GM18507 (cell line): ENCODE measurements around the gene LRRC8A.

Experiments used
- DNase-seq: peaks from one replicate; pipeline ENCODE4 v3.0.0; 2011; ENCODE audit warnings: low read depth; ENCODE audit not compliant: insufficient read length; ENCODE audit errors: extremely low spot score
- FAIRE-seq: peaks from 2 replicates; lab custom pipeline; 2011; peaks lifted over from hg19 to GRCh38; lab: Jason Lieb, UNC

The LRRC8A gene

GRCh38 chr9:128898382-128898781 is 16.4 kb downstream of the LRRC8A start:
- DNase-seq (no peak), FAIRE-seq (no peak)

DNA sequence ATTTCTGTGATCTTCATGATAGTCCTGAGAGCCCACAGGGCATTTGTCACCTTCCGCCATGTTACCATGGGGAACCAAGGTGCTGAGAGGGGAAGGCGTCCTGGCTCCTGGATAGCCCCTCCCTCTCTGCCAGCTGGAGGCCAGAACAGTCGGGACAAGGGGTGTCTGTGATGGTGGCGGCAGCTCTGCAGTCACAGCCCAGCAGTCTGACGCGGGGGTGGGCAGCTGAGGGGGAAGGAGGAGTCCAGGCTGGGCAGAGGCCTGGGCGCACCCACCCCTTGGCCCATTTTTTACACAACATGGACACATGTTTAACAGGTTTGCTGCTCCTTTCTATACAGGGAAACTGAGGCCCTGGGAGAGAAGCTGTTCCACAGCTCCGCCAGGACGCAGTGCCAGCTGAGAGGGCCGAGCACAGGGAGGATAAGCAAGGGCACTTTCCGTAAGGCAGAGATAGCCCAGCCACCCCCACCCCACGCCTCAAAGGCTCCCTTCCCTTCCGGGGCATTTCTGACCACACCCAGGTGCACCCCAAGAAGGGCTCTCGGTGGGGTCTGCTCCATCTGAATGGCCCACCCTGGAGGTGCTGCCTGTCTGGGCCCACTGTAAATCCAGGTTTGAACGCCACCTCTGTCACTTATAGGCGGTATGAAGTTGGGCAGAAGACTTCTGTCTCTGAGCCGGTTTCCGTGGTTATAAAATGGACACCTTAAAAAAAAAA is 17.1 kb downstream of the LRRC8A start:
- FAIRE-seq (no peak), DNase-seq (no peak)

GRCh38 chr9:128899566-128900322 is 17.8 kb downstream of the LRRC8A start:
- DNase-seq: no peak
- peak; percentile 50 for FAIRE-seq

DNA sequence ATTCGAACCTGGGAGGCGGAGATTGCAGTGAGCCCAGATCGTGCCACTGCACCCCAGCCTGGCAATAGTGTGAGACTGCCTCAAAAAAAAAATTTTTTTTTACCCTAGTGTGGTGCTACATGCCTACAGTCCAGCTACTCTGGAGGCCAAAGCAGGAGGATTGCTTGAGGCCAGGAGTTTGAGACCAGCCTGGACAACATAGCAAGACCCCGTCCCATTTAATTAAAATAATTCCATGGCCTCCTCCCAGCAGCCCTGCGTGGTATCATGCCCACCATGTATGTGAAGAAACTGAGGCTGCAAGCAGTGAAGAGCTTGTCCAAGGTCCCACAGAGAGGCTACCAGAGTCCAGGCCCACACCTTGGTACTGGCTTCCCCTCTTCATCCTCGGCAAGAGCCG is 19.4 kb downstream of the LRRC8A start:
- FAIRE-seq (no peak), DNase-seq (no peak)

DNA sequence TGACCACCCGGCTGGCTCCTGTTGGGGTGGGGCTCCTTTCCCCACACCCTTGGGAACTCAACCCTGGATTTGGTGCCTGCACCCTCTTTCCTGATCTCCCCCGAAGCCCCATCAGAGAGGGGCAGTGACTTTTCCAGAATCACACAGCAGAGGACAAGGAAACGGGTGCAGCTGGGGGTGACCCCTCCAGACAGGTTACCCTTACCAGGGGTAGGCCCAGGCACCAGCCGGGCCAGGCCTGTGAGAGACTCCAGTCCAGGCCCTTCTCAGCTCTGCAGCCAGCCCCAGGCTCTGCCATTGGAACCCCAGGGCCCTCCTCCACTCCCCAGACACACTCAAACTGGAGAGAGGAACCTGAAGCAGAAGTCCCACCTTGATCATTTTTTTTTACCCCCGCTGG is 19.9 kb downstream of the LRRC8A start:
- FAIRE-seq (no peak), DNase-seq (no peak)

DNA sequence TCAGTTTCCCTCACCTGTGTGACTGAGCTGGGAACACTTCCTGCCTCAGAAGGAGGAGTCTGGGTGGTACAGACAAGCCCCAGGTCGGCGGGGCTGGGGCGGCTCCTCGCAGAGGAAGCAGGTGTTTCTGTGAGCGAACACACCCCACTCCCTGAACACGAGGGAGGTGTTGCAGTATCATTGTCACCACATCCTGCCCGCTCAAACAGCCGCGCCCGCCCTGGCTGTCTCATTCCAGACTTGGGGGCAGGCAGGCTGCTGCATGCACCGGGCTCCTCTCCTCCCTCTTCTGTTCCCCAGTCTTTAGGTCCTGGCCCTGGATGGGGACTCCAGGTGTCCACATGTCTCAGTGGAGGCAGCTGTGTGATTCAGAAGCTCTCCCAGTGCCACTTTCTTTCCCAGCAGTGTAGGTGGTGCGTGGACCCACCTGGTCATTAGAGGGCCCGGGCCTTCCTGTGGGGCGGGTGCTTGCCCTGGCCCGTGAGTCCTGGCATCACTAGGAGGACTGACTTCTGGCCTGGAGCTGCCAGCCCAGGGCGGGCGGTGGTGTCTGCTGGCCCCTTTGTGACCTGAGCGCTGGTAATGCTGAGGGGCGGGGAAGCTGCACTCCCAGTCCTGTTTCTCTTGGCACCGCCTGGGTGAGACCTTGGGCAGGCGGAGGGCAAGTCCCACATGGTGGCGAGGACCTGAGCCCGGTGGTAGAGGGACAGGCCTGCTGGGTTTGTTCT is 20.6 kb downstream of the LRRC8A start:
- FAIRE-seq: peak; percentile 91
- DNase-seq: peak; percentile 60

GRCh38 chr9:128903079-128903461 is 21.1 kb downstream of the LRRC8A start:
- FAIRE-seq: no peak
- DNase-seq: no peak

DNA sequence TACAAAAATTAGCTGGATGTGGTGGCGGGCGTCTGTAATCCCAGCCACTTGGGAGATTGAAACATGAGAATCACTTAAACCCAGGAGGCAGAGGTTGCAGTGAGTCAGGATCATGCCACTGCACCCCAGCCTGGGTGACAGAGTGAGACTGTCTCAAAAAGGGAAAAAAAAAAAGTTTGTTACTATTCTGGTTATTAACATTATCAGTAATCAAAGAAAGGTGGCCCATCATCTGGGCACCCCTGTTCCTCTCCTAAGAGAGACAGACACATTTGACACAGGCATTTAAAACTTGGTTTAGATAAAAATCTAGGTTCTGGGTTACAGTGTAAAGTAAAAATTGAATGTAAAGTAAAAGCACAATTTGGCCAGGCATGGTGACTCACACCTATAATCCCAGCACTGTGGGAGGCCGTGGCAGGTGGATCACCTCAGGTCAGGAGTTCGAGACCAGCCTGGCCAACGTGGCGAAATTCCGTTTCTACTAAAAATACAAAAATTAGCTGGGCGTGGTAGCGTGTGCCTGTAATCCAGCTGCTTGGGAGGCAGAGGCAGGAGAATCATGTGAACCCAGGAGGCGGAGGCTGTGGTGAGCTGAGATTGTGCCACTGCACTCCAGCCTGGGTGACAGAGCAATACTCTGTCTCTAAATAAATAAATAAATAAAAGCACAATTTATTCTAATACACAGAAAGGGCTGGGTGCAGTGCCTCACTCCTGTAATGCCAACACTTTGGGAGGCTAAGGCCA is 22.1 kb downstream of the LRRC8A start:
- DNase-seq (no peak), FAIRE-seq (no peak)

DNA sequence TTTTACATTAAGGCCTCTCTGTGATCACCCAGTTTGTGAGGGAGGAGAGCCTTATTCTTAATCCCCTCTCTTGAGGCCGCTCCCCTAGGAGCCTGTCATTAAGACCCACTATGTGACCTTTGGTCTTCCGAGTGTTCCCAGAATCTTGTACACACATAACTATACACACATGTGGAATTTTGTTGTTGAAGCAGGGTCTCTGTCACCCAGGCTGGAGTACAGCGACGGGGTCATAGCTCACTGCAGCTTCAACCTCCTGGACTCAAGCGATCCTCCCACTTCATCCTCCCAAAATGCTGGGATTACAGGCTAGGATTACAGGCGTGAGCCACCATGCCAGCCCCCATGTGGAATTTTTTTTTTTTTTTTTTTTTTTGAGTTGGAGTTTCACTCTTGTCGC is 24.0 kb downstream of the LRRC8A start:
- FAIRE-seq: no peak
- no peak for DNase-seq

DNA sequence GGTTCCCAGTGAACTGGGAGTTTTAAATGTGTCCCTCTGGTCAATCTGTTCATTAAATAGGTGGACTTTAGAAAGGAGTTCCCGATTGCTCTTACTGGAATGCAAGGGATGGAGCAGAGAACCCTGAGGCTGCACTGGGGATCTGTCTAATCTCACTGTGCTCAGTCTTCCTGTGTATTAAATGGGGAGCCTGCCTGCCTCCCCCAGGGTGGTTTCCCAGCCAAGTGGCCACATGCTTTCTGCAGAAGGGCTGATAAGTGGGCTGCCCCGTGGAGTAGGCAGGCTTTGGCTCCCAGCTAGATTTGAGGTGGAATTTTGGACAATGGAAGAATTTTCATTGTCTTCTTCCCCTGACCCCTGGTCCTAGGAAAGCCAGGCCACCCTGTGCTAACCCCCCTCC is 24.8 kb downstream of the LRRC8A start:
- DNase-seq: no peak
- no peak for FAIRE-seq

GRCh38 chr9:128908372-128908771 is 26.4 kb downstream of the LRRC8A start:
- DNase-seq (no peak), FAIRE-seq (no peak)

DNA sequence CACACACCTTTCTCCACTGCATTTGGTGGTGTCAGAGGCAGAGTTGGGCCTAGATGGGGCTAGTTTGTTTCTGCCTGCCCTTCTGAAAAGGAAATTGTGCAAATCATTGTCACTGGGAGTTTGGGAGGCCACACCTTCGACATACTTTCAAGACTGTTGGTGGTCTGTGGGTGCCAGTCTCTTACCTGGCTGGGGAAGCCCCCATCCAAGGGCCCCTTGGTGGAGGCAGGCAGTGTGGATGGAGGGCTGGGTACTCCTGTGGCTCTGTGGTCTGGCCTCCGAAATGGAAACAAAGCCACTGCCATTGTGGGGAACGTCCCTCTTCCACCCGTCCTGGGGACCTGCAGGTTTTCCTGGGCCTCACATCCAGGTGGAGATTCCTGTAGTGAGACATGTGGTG is 27.9 kb downstream of the LRRC8A start:
- FAIRE-seq (no peak), DNase-seq (no peak)

DNA sequence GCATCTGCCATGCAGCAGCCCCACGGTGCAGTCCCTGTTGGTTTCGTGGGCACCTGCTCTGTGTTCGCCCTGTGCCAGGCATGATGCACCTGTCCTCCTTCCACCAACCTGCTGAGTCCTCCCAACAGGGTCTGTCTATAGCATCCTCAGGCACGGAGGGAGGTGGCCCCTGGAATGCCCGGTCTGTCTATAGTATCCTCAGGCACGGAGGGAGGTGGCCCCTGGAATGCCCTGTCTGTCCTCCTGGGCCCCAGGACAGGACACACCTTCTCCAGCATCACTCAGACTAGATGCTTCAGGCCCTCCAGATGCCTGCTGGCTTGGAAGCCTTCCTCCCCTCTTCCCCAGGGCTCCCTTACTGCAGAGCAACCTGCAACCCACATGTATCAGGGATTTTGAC is 29.0 kb downstream of the LRRC8A start:
- no peak for FAIRE-seq

GRCh38 chr9:128911529-128912035 is 29.6 kb downstream of the LRRC8A start:
- DNase-seq: no peak
- FAIRE-seq: no peak

More for the DNA sequence above, 29.0 kb downstream of the LRRC8A start:
- DNase-seq: no peak

DNA sequence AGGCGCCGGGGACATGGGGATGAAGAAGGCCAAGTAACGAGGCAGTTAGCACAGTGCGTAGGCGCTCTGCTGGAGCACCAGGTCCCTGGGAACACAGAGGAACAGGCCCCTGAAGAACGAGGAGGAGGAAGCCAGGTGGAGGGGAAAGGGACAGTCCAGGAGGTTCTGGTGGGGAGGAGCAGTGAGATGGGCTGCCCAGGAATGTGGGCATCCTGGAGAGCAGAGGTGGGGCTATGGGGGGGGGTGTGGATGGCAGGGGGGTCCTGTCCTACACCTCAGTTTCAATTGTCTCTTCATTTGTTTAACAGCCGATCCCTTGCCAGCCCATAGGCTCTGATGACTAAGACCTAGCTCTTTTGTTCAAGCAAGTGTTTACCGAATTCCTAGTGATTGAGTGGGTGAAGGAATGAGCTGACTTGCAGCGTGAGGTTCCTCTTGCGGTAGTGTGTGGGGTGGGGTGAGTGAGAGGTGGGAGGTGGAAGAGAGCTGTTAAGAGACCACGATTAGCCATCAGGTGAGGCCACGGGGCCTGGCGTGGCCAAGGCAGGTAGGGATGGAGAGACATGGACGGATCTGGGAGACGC is 30.4 kb downstream of the LRRC8A start:
- DNase-seq (no peak), FAIRE-seq (no peak)

- FAIRE-seq (no peak), DNase-seq (no peak)
Measured at GRCh38 chr9:128913048-128913900, 31.3 kb downstream of the LRRC8A start.

- FAIRE-seq (no peak), DNase-seq (no peak)
Measured at GRCh38 chr9:128913995-128914772, 32.3 kb downstream of the LRRC8A start.

GRCh38 chr9:128916204-128916603 is 34.3 kb downstream of the LRRC8A start:
- DNase-seq: no peak
- FAIRE-seq: no peak
